Small intestine (tissue), 16 donors: ENCODE results near the gene GARIN1A. TPM values are rescaled to one million over a fixed set of nuclear protein-coding genes. Genes with fewer than 3 reads are reported as not detected.
"Not testable (repeated sequence)": the region's sequence is repeated elsewhere in the genome, so short reads cannot be mapped to it uniquely, and the experiment has no call there.

ENCODE experiments used
- DNase-seq, 2 donors: peaks; one replicate each; pipeline versions ENCODE4 v3.0.0 to v3.0.0-alpha.2; 2013
- FAIRE-seq: peaks from 2 replicates; lab custom pipeline; 2012; peaks lifted over from hg19 to GRCh38; lab: Jason Lieb, UNC
- H3K27ac ChIP-seq, 3 donors: one replicate each; pipeline ENCODE4 v1.5.1; 2013; ENCODE audit warnings: low read length in 2 of 3, mild to moderate bottlenecking in 2 of 3, control low read depth in 1 of 3, inconsistent platforms in 1 of 3, low read depth in 1 of 3, moderate library complexity in 1 of 3
- H3K27me3 ChIP-seq, 3 donors: one replicate each; pipeline ENCODE4 v1.6.1; 2013; ENCODE audit warnings: low read length in 3 of 3, inconsistent platforms in 1 of 3; ENCODE audit not compliant: control insufficient read depth in 3 of 3, insufficient read depth in 3 of 3
- H3K36me3 ChIP-seq, 3 donors: one replicate each; pipeline ENCODE4 v1.6.1; 2013; ENCODE audit warnings: low read length in 3 of 3, inconsistent platforms in 1 of 3, low read depth in 1 of 3, mild to moderate bottlenecking in 1 of 3, moderate library complexity in 1 of 3; ENCODE audit not compliant: control insufficient read depth in 3 of 3, insufficient read depth in 2 of 3
- H3K4me1 ChIP-seq, 3 donors: one replicate each; pipeline ENCODE4 v1.6.1; 2013; ENCODE audit warnings: low read length in 2 of 3, inconsistent platforms in 1 of 3, low read depth in 1 of 3, mild to moderate bottlenecking in 1 of 3, moderate library complexity in 1 of 3; ENCODE audit not compliant: control insufficient read depth in 3 of 3, insufficient read depth in 2 of 3
- H3K4me3 ChIP-seq, 3 donors: one replicate each; pipeline ENCODE4 v1.5.1; 2013; ENCODE audit warnings: low read length in 3 of 3, control low read depth in 1 of 3, inconsistent platforms in 1 of 3, low read depth in 1 of 3, mild to moderate bottlenecking in 1 of 3, moderate library complexity in 1 of 3
- H3K9me3 ChIP-seq, 2 donors: one replicate each; pipeline ENCODE4 v1.6.1; 2013; ENCODE audit warnings: low read depth in 1 of 2, low read length in 1 of 2; ENCODE audit not compliant: control insufficient read depth in 2 of 2, insufficient read depth in 1 of 2
- WGBS, 3 donors: extraction: QIAGEN DNeasy Blood & Tissue Kit; methylation state at CpG; one replicate each; pipeline ENCODE4 v1.1.7; 2013; 5-methylcytosine and 5-hydroxymethylcytosine counted together
- long read RNA-seq, 10 donors: transcript quantifications; one replicate each; lab custom pipeline, GENCODE V29; 2026
- polyA plus RNA-seq, 4 donors: library from polyadenylated mRNA; stranded (reverse) in 3 of 4; unstranded in 1 of 4; fragments of 200-250 nt in 3 of 4; fragments of 120-200 nt in 1 of 4; gene quantifications; one replicate each; pipeline versions ENCODE4 v1.2.1 to v1.2.3, GENCODE V29; 2013
- donor health status: healthy with polysubstance abuse.
- donor health status: control.
- donor health status: control.
- donor health status: Bipolar disorder and iron deficiency.
- donor health status: healthy.

Gene GARIN1A
- polyA plus RNA-seq = 1 to 10 TPM in 3 of 4 donors, under 1 TPM in 1; 0.37 to 2.0 (median 1.5) TPM
- long read RNA-seq, donor 1 = 0 reads
- long read RNA-seq, donor 2 = 0 reads
- long read RNA-seq, donor 3 = 0 reads
- long read RNA-seq, donor 4 = 0 reads
- long read RNA-seq, donor 5 = 0 reads
- long read RNA-seq, donor 6 = 0 reads
- long read RNA-seq, donor 7 = 0 reads
- long read RNA-seq, donor 8 = 0 reads
- long read RNA-seq, donor 9 = 0 reads
- long read RNA-seq, donor 10 = 0 reads

DNA sequence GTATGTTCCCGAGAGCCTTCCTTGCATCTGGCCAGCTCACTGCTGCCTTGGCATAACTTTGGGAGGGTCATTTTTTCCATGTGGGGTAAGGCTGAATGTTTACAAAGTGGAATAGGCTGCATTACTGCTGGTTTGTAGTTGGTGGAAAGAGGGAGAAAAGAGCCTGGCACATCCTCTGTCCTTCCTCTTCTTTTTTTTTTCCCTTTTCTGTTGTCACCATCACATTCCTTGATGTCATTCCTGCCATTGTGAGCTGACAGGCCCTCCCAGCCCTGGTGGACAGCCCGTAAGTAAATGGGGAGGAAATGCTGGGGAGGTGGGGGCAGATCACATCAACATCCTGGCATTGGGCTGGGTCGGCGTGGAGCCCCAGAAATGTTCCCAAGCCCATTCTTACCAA, at the start of gene GARIN1A:
GARIN1A (plus strand) TSS at position 301 of the 400 bp plus-strand sequence. CDS start 106 bp downstream, outside the sequence.
- H3K4me1 ChIP-seq = no peaks in the 10 kb centered on the region
- H3K9me3 ChIP-seq = no peaks in the 10 kb centered on the region
- FAIRE-seq (no peak), DNase-seq (no peak)
- peaks cover 0 to 2% (median 0%) of the 10 kb centered on the region in 3 donors for H3K36me3 ChIP-seq
- 65 to 81% (median 72%) methylated on average over 4 of the region's 4 CpGs for WGBS, 3 donors
- no peak within 1 kb of the TSS for H3K4me3 ChIP-seq
- H3K27me3 ChIP-seq = peaks cover 0 to 3% (median 2%) of the 10 kb centered on the region in 3 donors
- H3K27ac ChIP-seq = no peak within 1 kb of the TSS

DNA sequence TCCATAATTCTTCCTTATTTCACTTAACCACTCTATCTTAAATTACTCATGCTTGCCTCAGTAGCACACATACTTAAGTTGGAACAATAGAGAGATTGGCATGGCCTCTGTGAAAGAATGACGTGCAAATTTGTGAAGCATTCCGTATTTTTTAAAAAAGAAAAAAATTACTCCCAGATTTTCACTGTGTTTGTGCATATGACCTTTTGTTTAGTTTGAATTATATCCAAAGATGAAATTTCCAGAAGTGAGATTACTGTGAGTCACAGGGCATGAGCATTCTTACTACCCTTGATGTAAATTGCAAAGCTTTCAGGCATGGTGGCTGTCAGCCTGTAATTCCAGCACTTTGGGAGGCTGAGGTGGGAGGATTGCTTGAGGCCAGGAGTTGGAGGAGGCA, 45.0 kb upstream of the GARIN1A start:
- not testable (repeated sequence) for FAIRE-seq, H3K9me3 ChIP-seq, H3K27ac ChIP-seq, H3K4me3 ChIP-seq, H3K27me3 ChIP-seq, H3K4me1 ChIP-seq, DNase-seq
- peaks cover 0 to 32% (median 2%) of the 10 kb centered on the region in 3 donors for H3K36me3 ChIP-seq
- 87 to 100% (median 92%) methylated on average over 2 of the region's 2 CpGs for WGBS, 3 donors

DNA sequence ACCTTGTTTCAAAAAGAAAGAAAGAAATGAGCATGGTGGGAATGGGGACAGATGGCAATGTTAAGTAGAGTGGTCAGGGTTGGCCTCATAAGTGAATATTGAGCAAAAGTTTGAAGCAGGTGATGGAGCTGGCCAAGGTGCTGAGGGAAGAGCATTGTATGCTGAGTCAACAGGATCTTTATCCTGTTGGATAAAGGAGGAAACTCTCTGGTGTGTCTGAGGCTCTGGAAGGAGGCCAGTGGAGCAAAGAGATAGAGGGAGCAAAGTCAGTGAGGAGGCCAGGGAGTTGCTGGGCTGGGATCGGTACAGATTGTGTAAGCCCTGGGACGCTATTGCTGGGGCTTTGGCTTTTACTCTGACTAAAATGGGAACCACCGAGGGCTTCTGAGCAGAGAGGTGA, 38.2 kb upstream of the GARIN1A start:
- FAIRE-seq, H3K4me1 ChIP-seq: not testable (repeated sequence)
- WGBS, 3 donors = 64 to 100% (median 88%) methylated on average over 2 to 3 of the region's 3 CpGs

DNA sequence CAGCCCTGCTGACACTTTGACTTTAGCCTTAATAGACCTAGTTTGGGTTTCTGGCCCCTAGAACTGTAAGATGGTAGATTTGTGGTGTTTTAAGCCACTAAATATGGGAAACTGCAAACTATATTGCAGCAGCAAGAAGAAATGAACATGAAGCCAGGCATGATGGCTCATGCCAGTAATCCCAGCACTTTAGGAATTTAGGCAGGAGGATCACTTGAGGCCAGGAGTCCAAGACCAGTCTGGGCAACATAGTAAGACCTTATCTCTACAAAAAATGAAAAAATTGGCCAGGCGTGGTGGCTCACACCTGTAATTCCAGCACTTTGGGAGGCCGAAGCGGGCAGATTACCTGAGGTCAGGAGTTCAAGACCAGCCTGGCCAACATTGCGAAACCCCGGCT, 26.9 kb upstream of the GARIN1A start:
- H3K36me3 ChIP-seq = peaks cover 0 to 21% (median 9%) of the 10 kb centered on the region in 3 donors
- WGBS, 3 donors = 88 to 97% (median 97%) methylated on average over 5 of the region's 5 CpGs
- FAIRE-seq = not testable (repeated sequence)

More for the DNA sequence above, 38.2 kb upstream of the GARIN1A start:
- H3K27me3 ChIP-seq, H3K27ac ChIP-seq, H3K9me3 ChIP-seq, H3K4me3 ChIP-seq: not testable (repeated sequence)
- peak; percentile 14 to 44 for DNase-seq
- peaks cover 0 to 30% (median 1%) of the 10 kb centered on the region in 3 donors for H3K36me3 ChIP-seq

DNA sequence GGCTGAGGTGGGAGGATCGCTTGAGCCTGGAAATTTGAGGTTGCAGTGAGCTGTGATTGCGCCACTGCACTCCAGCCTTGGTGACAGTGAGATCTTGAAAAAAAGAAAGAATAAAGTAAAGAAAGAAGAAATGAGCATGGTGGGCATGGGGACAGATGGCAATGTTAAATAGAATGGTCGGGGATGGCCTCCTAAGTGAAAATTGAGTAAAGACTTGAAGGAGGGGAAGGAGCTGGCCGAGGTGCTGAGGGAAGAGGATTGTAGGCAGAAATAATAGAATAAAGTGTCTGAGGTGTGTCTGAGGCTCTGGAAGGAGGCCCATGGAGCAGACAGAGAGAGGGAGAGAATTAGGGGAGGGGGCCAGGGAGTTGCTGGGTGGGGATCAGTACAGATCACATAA, 26.2 kb upstream of the GARIN1A start:
- WGBS, 3 donors = 91 to 94% (median 93%) methylated on average over 3 to 4 of the region's 4 CpGs
- not testable (repeated sequence) for FAIRE-seq, DNase-seq, H3K9me3 ChIP-seq, H3K27ac ChIP-seq, H3K4me3 ChIP-seq, H3K4me1 ChIP-seq, H3K27me3 ChIP-seq
- H3K36me3 ChIP-seq = peaks cover 0 to 21% (median 9%) of the 10 kb centered on the region in 3 donors

More for the DNA sequence above, 26.9 kb upstream of the GARIN1A start:
- not testable (repeated sequence) for H3K4me3 ChIP-seq, H3K27ac ChIP-seq, H3K27me3 ChIP-seq, H3K9me3 ChIP-seq, DNase-seq, H3K4me1 ChIP-seq

DNA sequence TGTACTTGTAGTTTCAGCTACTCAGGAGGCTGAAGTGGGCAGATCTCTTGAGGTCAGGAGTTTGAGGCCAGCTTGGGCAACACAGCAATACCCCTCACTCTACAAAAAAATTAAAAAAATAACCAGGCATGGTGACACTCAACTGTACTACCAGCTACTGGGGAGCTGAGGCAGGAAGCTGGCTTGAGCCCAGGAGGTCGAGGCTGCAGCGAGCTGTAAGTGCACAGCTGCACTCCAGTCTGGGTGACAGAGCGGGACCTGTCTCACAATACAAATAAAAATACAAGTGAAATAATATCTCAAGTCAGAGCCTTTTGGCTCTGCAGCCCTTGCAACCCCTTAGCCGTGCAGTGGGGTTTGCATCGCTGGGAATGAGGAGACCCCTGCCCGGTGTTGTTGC, 25.2 kb upstream of the GARIN1A start:
- H3K36me3 ChIP-seq = peaks cover 0 to 26% (median 11%) of the 10 kb centered on the region in 3 donors
- not testable (repeated sequence) for H3K27me3 ChIP-seq, DNase-seq, H3K9me3 ChIP-seq, H3K4me3 ChIP-seq, H3K4me1 ChIP-seq, FAIRE-seq, H3K27ac ChIP-seq
- 92 to 98% (median 97%) methylated on average over 6 of the region's 6 CpGs for WGBS, 3 donors

DNA sequence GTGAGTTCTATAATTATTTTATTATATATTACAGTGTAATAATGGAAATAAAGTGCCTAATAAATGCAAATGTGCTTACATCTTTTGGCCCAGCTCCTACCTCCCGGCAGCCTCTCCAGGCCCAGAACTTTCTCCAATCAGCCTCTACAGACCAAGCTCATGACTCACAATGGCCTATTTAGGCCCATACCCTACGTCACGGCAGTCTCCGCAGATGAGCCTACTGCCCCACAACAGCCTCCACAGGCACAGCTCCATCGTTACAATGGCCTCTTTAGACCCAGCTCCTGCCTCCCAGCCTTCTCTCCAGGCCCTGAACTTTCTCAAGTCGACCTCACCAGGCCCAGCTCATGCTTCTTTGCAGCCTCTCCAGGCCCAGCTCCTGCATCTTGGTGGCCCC, 21.0 kb upstream of the GARIN1A start:
- 90 to 96% (median 93%) methylated on average over 4 to 5 of the region's 6 CpGs for WGBS, 3 donors
- H3K9me3 ChIP-seq, H3K4me1 ChIP-seq, FAIRE-seq, DNase-seq, H3K27ac ChIP-seq, H3K27me3 ChIP-seq, H3K4me3 ChIP-seq: not testable (repeated sequence)
- H3K36me3 ChIP-seq = peaks cover 0 to 33% (median 6%) of the 10 kb centered on the region in 3 donors

DNA sequence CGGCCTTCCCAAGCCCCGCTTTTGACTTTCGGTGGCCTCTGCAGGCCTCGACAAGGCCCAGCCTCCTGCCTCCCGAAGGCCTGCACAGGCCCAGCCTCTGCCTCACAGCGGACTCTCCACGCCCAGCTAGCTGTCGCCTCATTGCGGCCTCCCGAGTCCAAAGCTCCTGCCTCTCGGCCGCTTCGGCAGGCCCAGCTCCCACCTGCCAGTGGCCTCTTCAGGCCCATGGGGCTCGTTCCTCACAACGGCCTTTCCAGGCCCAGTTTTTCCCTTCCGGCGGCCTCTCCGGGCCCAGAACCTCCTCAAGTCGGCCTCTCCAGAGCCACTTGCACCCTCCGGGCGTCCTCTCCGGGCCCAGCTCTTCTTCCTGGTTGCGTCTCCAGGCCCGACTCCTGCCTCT, 19.5 kb upstream of the GARIN1A start:
- not testable (repeated sequence) for FAIRE-seq, DNase-seq
- 95 to 96% (median 95%) methylated on average over 16 to 22 of the region's 24 CpGs for WGBS, 3 donors

More for the DNA sequence above, 19.5 kb upstream of the GARIN1A start:
- H3K27ac ChIP-seq, H3K27me3 ChIP-seq, H3K4me1 ChIP-seq, H3K4me3 ChIP-seq, H3K9me3 ChIP-seq: not testable (repeated sequence)
- peaks cover 0 to 29% (median 6%) of the 10 kb centered on the region in 3 donors for H3K36me3 ChIP-seq
